K562 (cell line): Measurements from ENCODE around the gene CEP72. TPM values are rescaled to one million over a fixed set of nuclear protein-coding genes. Genes with fewer than 3 reads are reported as not detected.

ENCODE experiments used
- ATAC-seq: fragments of 200-7000 bp; cut with Tn5 transposase; 3 replicates; pipeline ENCODE4 v1.9.1; 2020; ENCODE audit warnings: moderate library complexity
- BruUV-seq: library from RNA; stranded (reverse); fragments of 400-500 nt; replicated peaks from 2 replicates; lab custom pipeline; 2021; lab: Mats Ljungman, UMichigan
- CTCF ChIA-PET: fragments of 300-600 bp; formaldehyde crosslinking; extraction: SDS; loops from one replicate; lab custom pipeline; 2021; ENCODE audit warnings: low intra/inter-chr PET ratio; lab: Yijun Ruan, JAX
- POLR2A ChIA-PET: fragments of 300-600, 350-650 bp; sonication (Branson Sonifier 250); formaldehyde crosslinking; extraction: SDS; loops from one replicate; lab custom pipeline; 2021; ENCODE audit warnings: antibody characterized with exemption, inconsistent platforms; lab: Yijun Ruan, JAX
- DNase-seq, 4 experiments: peaks; one replicate each; pipeline versions ENCODE4 v3.0.0 to v3.0.0-alpha.2; 2011 to 2018; ENCODE audit warnings: low spot score in 3 of 4, mixed read lengths in 3 of 4; ENCODE audit errors: extremely low read depth in 1 of 4
- FAIRE-seq: peaks from 2 replicates; lab custom pipeline; 2011; peaks lifted over from hg19 to GRCh38; lab: Jason Lieb, UNC
- H2AFZ ChIP-seq: 2 replicates; pipeline ENCODE4 v1.6.0; 2011; ENCODE audit warnings: low read depth, low read length, control low read depth, inconsistent platforms
- H3K27ac ChIP-seq: fragments of 200-600 bp; 3 replicates; pipeline ENCODE4 v1.8.0; 2011; ENCODE audit warnings: low read depth, mild to moderate bottlenecking, control low read depth, inconsistent platforms, low read length, moderate library complexity, mixed read lengths; ENCODE audit errors: extremely low read depth
- H3K27me3 ChIP-seq, 2 experiments: fragments of 300-600 bp in 1 of 2; 2 replicates in 1 of 2; 3 replicates in 1 of 2; pipeline versions ENCODE4 v1.6.0 to v1.8.0; 2011; ENCODE audit warnings: inconsistent platforms in 2 of 2, low read length in 2 of 2, mild to moderate bottlenecking in 1 of 2, mixed read lengths in 1 of 2, moderate library complexity in 1 of 2; ENCODE audit not compliant: control insufficient read depth in 2 of 2, insufficient read depth in 2 of 2
- H3K36me3 ChIP-seq: fragments of 300-600 bp; 3 replicates; pipeline ENCODE4 v1.8.0; 2011; ENCODE audit warnings: mild to moderate bottlenecking, low read length, inconsistent platforms; ENCODE audit not compliant: control insufficient read depth, insufficient read depth
- H3K4me1 ChIP-seq, 2 experiments: fragments of 200-600 bp in 1 of 2; replicated peaks in 1 of 2; 2 replicates in 1 of 2; 3 replicates in 1 of 2; pipeline versions ENCODE4 v1.5.1 to v1.8.0; 2011; ENCODE audit warnings: inconsistent platforms in 2 of 2, low read length in 2 of 2, mild to moderate bottlenecking in 1 of 2, mixed read lengths in 1 of 2, moderate library complexity in 1 of 2; ENCODE audit not compliant: control insufficient read depth in 2 of 2, insufficient read depth in 2 of 2
- H3K4me2 ChIP-seq: 2 replicates; pipeline ENCODE4 v1.6.1; 2011; ENCODE audit warnings: low read length, control low read depth, inconsistent platforms, mixed read lengths; ENCODE audit not compliant: insufficient read depth
- H3K4me3 ChIP-seq: fragments of 200-600 bp; sonication (generic), shearing (Covaris generic); 2 replicates; pipeline ENCODE4 v1.5.1; 2016; ENCODE audit warnings: control low read depth, inconsistent platforms
- H3K79me2 ChIP-seq: fragments of 200-600 bp; 3 replicates; pipeline ENCODE4 v1.8.0; 2011; ENCODE audit warnings: low read length, inconsistent platforms; ENCODE audit not compliant: control insufficient read depth, insufficient read depth
- H3K9ac ChIP-seq, 2 experiments: 2 replicates each; pipeline versions ENCODE4 v1.6.0 to v1.6.1; 2011; ENCODE audit warnings: low read depth in 2 of 2, low read length in 2 of 2, control low read depth in 1 of 2, inconsistent platforms in 1 of 2, mild to moderate bottlenecking in 1 of 2, mixed read lengths in 1 of 2; ENCODE audit not compliant: insufficient read depth in 1 of 2
- H3K9me1 ChIP-seq: one replicate; pipeline ENCODE4 v1.6.0; 2011; ENCODE audit warnings: inconsistent platforms, mild to moderate bottlenecking, low read length, moderate library complexity; ENCODE audit not compliant: control insufficient read depth, insufficient read depth
- H3K9me3 ChIP-seq: replicated peaks from 2 replicates; pipeline ENCODE4 v1.5.1; 2011; ENCODE audit warnings: low read depth, low read length, inconsistent platforms; ENCODE audit not compliant: control insufficient read depth, insufficient read depth
- H4K20me1 ChIP-seq: replicated peaks from 2 replicates; pipeline ENCODE4 v1.6.1; 2011; ENCODE audit warnings: low read length, inconsistent platforms, mixed read lengths; ENCODE audit not compliant: control insufficient read depth, insufficient read depth
- BRF1 ChIP-seq: IDR thresholded peaks from 3 replicates; pipeline ENCODE4 v1.6.1; 2011; ENCODE audit warnings: borderline replicate concordance, mild to moderate bottlenecking; ENCODE audit not compliant: insufficient read length; ENCODE audit errors: extremely low read depth
- COPS2 ChIP-seq: fragments of 450-650 bp; conservative IDR thresholded peaks from 2 replicates; pipeline ENCODE4 v1.6.1; 2016; ENCODE audit warnings: mild to moderate bottlenecking, moderate library complexity
- CUX1 ChIP-seq: fragments of 200-800 bp; sonication (Bioruptor generic); IDR thresholded peaks from 2 replicates; pipeline ENCODE4 v1.6.1; 2016; ENCODE audit warnings: missing genetic modification characterization, missing compliant biosample characterization
- GABPA ChIP-seq: fragments of 200-800 bp; sonication (Bioruptor generic); conservative IDR thresholded peaks from 2 replicates; pipeline ENCODE4 v1.6.1; 2016; ENCODE audit warnings: low read depth, missing genetic modification characterization, missing compliant biosample characterization
- RBM17 ChIP-seq: fragments of 200-400 bp; formaldehyde crosslinking; IDR thresholded peaks from 2 replicates; pipeline ENCODE4 v1.6.1; 2017; ENCODE audit warnings: low read depth, mild to moderate bottlenecking, low read length, borderline replicate concordance
- RFX1 ChIP-seq: fragments of 450-650 bp; IDR thresholded peaks from 2 replicates; pipeline ENCODE4 v1.6.1; 2016; ENCODE audit warnings: mild to moderate bottlenecking, moderate library complexity
- SMARCA5 ChIP-seq: fragments of 450-650 bp; IDR thresholded peaks from 2 replicates; pipeline ENCODE4 v1.6.1; 2016
- TEAD2 ChIP-seq: fragments of 450-650 bp; IDR thresholded peaks from 2 replicates; pipeline ENCODE4 v1.6.1; 2016; ENCODE audit warnings: missing genetic modification characterization, control low read depth, missing compliant biosample characterization
- ZBTB7A ChIP-seq: IDR thresholded peaks from 2 replicates; pipeline ENCODE4 v1.6.1; 2011; ENCODE audit warnings: low read depth, mild to moderate bottlenecking, low read length, moderate library complexity, borderline replicate concordance; ENCODE audit not compliant: control insufficient read depth
- ZNF384 ChIP-seq: IDR thresholded peaks from 2 replicates; pipeline ENCODE4 v1.6.1; 2012; ENCODE audit warnings: low read depth, low read length, improper control_type of control experiment
- WGBS: fragments of 100-300 bp; shearing (Covaris generic); methylation state at CpG from one replicate; pipeline ENCODE4 v1.1.6; 2016; ENCODE audit warnings: low coverage, mixed read lengths; ENCODE audit not compliant: insufficient coverage; ENCODE audit errors: missing lambda C conversion rate; 5-methylcytosine and 5-hydroxymethylcytosine counted together
- in situ Hi-C: fragments of 300-500 bp; cut with MboI; formaldehyde crosslinking; loops from 4 replicates; pipeline ENCODE4 v1.15.0; 2018; ENCODE audit warnings: inconsistent platforms, mixed read lengths
- intact Hi-C: fragments of 100-400 bp; cut with micrococcal nuclease; formaldehyde crosslinking; loops from 2 replicates; pipeline ENCODE4 v1.14.2; 2022
- polyA plus RNA-seq, 8 experiments: library from polyadenylated mRNA; depleted of rRNA in 4 of 8; stranded (reverse) in 5 of 8; unstranded in 3 of 8; fragments of >200 nt; fragmentation: Nextera tagmentation in 2 of 8; fragmentation: Illumina TruSeq in 1 of 8; extraction: Ambion mirVana in 2 of 8; extraction: Trizol in 1 of 8; gene quantifications; 2 replicates each; pipeline versions ENCODE4 v1.2.1 to v1.2.3, GENCODE V29; 2011 to 2014; ENCODE audit warnings: inconsistent platforms in 1 of 8, missing spikeins in 1 of 8
- total RNA-seq, 7 experiments: library from RNA; depleted of rRNA in 6 of 7; stranded (reverse); fragments of >200 nt in 6 of 7; fragmentation: Illumina TruSeq in 2 of 7; extraction: Trizol in 2 of 7; gene quantifications; 2 replicates each; pipeline versions ENCODE4 v1.2.1 to v1.2.3, GENCODE V29; 2011 to 2021; ENCODE audit warnings: low replicate concordance in 1 of 7

Gene CEP72
- total and polyA plus RNA-seq, 9 of the 15 experiments (the other 6 are each of a cell fraction or from before 2014, with no cell fraction given), result 0.89 to 38.1 (median 14.2) TPM

GRCh38 chr5:593511-593910 lies 18.6 kb upstream of the CEP72 start:
- in situ Hi-C loops, result no loop called here
- Histone ChIP-seq H3K27me3 (peaks cover 38 to 64% of the 10 kb centered on the region in 2 experiments), H2AFZ (no peak overlapping the region), H3K4me1 (no peaks in the 10 kb centered on the region; a peak in 1 of 5 replicates), H3K36me3 (no peaks in the 10 kb centered on the region), H3K79me2 (no peaks in the 10 kb centered on the region), H3K4me3 (no peak overlapping the region), H3K9me1 (no peaks in the 10 kb centered on the region), H3K9me3 (no peaks in the 10 kb centered on the region), H3K4me2 (no peak overlapping the region), H3K27ac (no peak overlapping the region), H3K9ac (no peak overlapping the region), H4K20me1 (no peaks in the 10 kb centered on the region)
- no TSS peak for BruUV-seq
- ChIA-PET CTCF (no interaction called here), POLR2A (no interaction called here)
- 0% methylated on average over 8 of the region's 8 CpGs for WGBS
- no peak for TF ChIP-seq ZBTB7A
- no peak for TF ChIP-seq RFX1
- TF ChIP-seq SMARCA5, result no peak
- no peak for TF ChIP-seq GABPA
- no peak for TF ChIP-seq ZNF384
- no peak for TF ChIP-seq BRF1
- TF ChIP-seq COPS2, result no peak
- no peak for TF ChIP-seq RBM17
- TF ChIP-seq TEAD2 (tag), result no peak
- TF ChIP-seq CUX1, result no peak
- FAIRE-seq (no peak), ATAC-seq (no peak), DNase-seq (no peak)
- intact Hi-C loops, result no loop called here
